Occipital lobe (tissue), 3 donors: ENCODE measurements around the gene PYGO2. TPM values are rescaled to one million over a fixed set of nuclear protein-coding genes. Genes with fewer than 3 reads are reported as not detected.
"Not testable (repeated sequence)": the region's sequence is repeated elsewhere in the genome, so short reads cannot be mapped to it uniquely, and the experiment has no call there.

Experiments
- DNase-seq: peaks from one replicate; lab custom pipeline; 2025; lab: John Stamatoyannopoulos, UW
- small RNA-seq: library from RNA; depleted of rRNA; stranded (forward); fragments of <200 nt; gene quantifications from one replicate; pipeline ENCODE3, GENCODE V24; 2014
- total RNA-seq: library from RNA; depleted of rRNA; stranded (reverse); fragments of >200 nt; gene quantifications from one replicate; pipeline ENCODE4 v1.2.3, GENCODE V29; 2014

PYGO2 gene
- total RNA-seq, 1 donor from 2014 or later, result 11.2 TPM

DNA sequence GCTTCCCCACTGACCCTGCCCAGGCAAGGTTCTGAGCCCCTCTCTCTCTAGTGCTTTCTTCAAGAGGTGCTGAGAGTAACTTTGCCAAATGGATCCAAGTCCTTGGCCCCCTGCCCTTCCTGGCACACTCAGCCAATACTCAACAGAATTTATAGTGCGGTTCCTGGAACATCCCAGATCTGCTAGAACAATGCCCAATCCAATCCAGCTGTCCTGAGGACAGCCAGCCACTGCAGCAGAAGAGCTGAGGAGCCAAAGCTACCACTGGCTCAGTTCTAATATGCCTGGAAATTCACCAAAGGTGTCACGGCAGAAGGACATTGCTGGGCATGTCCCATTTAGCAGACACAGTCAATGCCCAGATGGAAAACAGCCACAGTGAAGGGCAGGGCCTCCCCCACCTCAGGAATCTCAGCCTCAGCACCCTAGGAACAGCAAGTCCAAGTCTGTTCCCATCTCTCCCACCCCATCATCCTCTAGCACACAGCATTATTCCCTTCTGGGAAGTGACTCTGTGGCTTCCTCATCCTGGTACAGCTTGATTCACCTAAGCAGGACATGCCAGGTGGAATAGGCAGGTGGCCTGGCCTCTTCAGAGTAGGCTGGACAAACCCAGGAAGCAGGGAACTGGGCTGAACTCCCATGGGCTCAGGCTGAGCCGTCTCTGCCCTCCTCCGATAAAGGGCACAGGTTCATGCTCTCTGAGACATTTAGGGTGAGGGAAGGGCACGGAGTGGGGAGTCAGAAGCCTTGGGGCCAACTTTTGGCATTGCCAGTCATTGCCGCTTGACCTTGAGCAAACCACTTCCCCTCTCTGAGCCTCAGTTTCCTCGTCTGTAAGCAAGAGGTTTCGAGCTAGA lies 49.7 kb downstream of the PYGO2 start:
- no peak for DNase-seq

DNA sequence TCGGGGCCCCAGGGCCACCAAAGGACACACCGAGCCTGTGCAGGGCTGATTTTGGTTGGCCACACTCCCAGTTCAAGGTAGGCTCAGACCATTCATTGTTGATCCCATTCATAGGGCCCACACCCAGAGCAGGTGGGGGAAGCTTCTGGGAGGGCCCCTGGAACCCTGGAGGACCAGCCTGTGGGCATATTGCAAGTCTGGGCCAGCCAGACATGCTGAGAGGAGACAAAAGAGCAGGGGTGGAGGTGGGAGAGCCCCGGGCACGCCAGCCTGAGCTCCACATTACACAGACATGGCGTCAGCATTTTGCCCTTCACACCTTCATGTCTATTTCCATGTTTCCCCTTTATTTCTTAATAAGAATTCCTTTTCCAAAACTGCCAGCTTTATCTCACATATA lies 50.7 kb downstream of the PYGO2 start:
- DNase-seq, result no peak

DNA sequence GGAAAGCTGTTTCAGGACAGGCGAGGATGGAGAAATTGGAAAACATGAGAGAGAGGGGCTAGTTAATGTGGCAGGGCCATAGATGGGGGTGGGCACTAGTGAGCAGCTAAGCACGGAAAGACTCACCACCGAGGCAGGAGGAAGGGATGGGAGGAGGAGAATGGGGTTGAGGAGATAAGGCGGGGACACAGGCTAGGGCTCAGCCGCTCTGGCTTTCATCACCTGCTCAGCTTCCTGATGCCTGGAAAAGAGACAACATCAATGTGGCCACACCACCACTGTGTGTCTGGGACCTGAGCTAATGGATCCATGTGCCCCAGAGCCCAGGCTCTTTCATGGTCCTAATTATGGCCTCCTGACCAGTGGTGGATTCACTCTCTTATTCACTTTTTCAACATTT lies 52.6 kb downstream of the PYGO2 start:
- DNase-seq, result no peak

GRCh38 chr1:154908129-154908528 lies 53.5 kb downstream of the PYGO2 start:
- not testable (repeated sequence) for DNase-seq

Small RNA genes lying within 50 kb of the gene (small RNA-seq; reads per million reads assigned to genes)
- not detected for gene MIR4258
- gene RF00017, result not detected

Other genes with a start within 250 kb of the PYGO2 start
- 3.6 TPM for gene KCNN3, start 91.5 kb downstream of the PYGO2 start, total RNA-seq
- 12.0 TPM for gene PMVK, start 25.1 kb downstream of the PYGO2 start, total RNA-seq
- 25.0 TPM for gene PBXIP1, start 5.7 kb downstream of the PYGO2 start, total RNA-seq
- 10.0 TPM for gene SHC1, start 9.0 kb upstream of the PYGO2 start, total RNA-seq
- gene CKS1B, start 12.9 kb upstream of the PYGO2 start, total RNA-seq, result 12.2 TPM
- gene FLAD1, start 21.6 kb upstream of the PYGO2 start, total RNA-seq, result 17.2 TPM
- 2.7 TPM for gene LENEP, start 31.8 kb upstream of the PYGO2 start, total RNA-seq
- 1.7 TPM for gene ZBTB7B, start 41.0 kb upstream of the PYGO2 start, total RNA-seq
- 0.16 TPM for gene DCST2, start 72.0 kb upstream of the PYGO2 start, total RNA-seq
- gene DCST1, start 72.0 kb upstream of the PYGO2 start, total RNA-seq, result not detected
- gene ADAM15, start 89.5 kb upstream of the PYGO2 start, total RNA-seq, result 13.3 TPM
- 0.62 TPM for gene EFNA4, start 102.0 kb upstream of the PYGO2 start, total RNA-seq
- 7.6 TPM for gene EFNA3, start 117.1 kb upstream of the PYGO2 start, total RNA-seq
- gene EFNA1, start 166.1 kb upstream of the PYGO2 start, total RNA-seq, result 2.7 TPM
- gene SLC50A1, start 174.1 kb upstream of the PYGO2 start, total RNA-seq, result 6.2 TPM
- 12.0 TPM for gene DPM3, start 178.7 kb upstream of the PYGO2 start, total RNA-seq
- gene KRTCAP2, start 211.5 kb upstream of the PYGO2 start, total RNA-seq, result 59.0 TPM
- 21.1 TPM for gene TRIM46, start 212.1 kb upstream of the PYGO2 start, total RNA-seq
- gene THBS3, start 246.1 kb upstream of the PYGO2 start, total RNA-seq, result 8.3 TPM
- 15.3 TPM for gene MTX1, start 246.9 kb upstream of the PYGO2 start, total RNA-seq